GM12873 (cell line): ENCODE data around the gene CREBZF.

Source experiments
- TF ChIP-seq, protein P1 (sequence below): IDR thresholded peaks from 2 replicates; pipeline ENCODE4 v1.5.1; 2012; ENCODE audit warnings: low read depth, mild to moderate bottlenecking, moderate library complexity, low read length, control low read depth; ENCODE audit not compliant: insufficient read depth; ENCODE audit errors: missing control alignments

CREBZF gene

DNA sequence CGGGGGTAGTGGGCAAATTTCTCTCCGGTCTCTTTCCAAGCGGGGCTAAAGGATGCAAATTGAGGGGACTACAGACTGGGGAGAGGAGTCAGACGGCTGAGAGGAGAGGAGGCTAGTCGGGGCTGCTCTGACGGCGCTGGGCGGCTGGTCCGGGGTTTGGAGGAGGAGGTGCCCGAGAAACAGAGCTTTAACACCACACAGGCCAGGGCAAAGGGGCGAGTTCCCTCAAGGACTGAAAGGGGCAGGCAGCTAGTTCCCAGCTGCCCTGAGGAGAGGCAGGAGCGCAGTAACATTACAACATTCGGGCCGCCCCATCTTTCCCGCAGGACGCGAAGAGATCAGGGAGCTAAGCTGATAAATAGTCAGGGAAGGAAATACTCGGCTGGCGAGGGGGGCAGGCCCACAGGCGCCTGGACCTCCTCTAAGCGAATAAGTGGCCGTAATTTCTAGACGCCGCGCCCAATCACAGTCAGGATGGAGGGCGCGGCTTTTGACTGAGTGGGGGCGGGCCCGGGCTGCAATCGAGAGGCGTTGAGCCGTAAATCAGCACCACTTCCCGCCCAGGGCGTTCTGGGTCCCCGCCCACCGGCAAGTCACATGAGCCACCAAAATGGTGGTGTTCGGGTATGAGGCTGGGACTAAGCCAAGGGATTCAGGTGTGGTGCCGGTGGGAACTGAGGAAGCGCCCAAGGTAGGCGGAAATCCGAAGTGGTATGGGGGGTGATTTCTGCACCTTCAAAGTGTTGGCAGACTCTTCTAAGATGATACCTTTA, 36.7 kb downstream of the CREBZF start, which contains the start of gene TMEM126B:
Gene TMEM126B, plus strand, starts transcription at position 596 of the 773 bp plus-strand sequence. Its CDS starts 15 bp downstream, at position 611.
- TF ChIP-seq, protein P1, sequence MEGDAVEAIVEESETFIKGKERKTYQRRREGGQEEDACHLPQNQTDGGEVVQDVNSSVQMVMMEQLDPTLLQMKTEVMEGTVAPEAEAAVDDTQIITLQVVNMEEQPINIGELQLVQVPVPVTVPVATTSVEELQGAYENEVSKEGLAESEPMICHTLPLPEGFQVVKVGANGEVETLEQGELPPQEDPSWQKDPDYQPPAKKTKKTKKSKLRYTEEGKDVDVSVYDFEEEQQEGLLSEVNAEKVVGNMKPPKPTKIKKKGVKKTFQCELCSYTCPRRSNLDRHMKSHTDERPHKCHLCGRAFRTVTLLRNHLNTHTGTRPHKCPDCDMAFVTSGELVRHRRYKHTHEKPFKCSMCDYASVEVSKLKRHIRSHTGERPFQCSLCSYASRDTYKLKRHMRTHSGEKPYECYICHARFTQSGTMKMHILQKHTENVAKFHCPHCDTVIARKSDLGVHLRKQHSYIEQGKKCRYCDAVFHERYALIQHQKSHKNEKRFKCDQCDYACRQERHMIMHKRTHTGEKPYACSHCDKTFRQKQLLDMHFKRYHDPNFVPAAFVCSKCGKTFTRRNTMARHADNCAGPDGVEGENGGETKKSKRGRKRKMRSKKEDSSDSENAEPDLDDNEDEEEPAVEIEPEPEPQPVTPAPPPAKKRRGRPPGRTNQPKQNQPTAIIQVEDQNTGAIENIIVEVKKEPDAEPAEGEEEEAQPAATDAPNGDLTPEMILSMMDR, result no peak

DNA sequence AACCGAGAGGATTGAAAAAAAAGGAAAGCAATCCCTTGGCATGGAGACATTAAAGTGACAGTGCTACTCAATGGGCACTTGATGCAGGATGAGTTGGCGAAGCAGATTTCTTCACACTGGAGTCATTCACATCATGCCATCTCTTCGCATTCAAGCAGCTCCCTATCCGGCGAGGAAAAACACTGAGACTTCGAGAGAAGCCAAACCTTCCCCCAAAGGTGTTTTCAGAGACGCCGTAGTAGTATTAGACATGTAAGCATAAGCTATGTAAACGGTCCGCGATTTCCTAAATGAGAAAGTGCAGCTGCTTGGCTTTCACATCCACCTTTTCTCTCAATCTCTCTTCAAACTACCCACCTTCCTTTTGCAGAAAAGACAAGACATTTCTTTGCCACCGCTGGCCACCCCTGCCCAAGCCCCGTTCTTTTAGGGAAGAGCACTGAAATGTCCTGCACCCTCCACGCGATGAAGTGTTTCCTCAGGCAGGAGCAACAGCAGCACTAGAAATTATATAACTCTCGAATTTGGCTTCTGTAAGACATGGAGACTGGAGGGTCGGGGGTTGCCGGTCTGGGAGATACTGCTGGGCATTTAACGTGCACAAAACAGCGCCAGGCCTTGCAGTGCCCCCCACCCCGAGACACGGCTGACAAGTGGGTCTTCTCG, 37.5 kb downstream of the CREBZF start, which contains the start of gene DLG2:
Gene DLG2, minus strand, starts transcription at position 13 of the 666 bp plus-strand sequence.
- TF ChIP-seq, protein P1, result no peak

DNA sequence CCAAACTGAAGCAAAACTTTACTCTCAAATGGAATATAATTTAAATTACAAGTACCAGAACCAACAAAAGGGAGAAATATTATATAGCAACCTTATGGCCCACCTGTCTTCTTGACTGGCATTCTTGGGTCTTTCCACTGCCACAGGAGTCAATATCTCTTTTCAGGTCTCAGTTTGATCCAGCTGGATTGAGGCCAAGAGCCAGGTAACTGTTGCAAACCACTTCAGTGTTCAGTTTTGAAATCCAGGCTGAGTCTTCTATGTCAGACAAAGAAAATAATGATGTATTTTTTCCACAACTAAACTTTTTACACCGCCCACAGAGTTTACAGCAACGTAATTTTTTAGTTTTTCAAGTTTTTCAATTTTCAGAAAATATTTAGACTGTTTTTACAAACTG, 38.4 kb downstream of the CREBZF start:
- TF ChIP-seq, protein P1, result no peak

DNA sequence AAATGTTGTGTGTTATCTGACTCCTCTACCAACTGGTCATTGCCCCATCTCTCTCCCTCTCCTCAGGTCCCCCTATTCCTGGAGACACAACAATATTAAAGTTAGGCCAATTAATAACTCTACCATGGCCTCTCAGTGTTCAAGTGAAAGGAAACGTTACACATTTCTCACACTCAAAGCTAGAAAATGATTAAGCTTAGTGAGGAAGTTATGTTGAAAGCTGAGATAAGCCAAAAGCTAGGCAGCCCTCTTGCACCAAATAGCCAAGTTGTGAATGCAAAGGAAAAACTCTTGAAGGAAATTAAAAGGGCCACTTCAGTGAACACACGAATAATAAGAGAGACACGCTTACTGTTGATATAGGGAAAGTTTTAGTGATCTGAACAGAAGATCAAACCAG, 44.7 kb downstream of the CREBZF start:
- TF ChIP-seq, protein P1, result no peak

DNA sequence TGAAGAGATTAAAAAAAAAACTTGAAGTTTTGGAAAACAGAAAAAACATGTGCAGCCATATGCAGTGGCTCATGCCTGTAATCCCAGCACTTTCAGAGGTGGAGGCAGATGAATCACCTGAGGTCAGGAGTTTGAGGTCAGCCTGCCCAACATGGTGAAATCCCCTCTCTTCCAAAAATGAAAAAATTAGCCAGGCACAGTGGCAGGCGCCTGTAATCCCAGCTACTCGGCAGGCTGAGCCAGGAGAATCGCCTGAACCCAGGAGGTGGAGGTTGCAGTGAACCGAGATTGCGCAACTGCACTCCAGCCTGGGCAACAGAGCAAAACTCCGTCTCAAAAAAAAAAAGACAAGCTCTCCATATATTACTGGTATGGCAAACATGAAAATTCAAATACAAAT, 45.4 kb downstream of the CREBZF start:
- TF ChIP-seq, protein P1, result no peak
